Fibroblast of lung (primary cell): ENCODE data around the gene QSOX2. TPM values are rescaled to one million over a fixed set of nuclear protein-coding genes. Genes with fewer than 3 reads are reported as not detected.

Experiments
- DNase-seq, 2 donors: peaks; one replicate each; pipeline versions ENCODE4 v3.0.0 to v3.0.0-alpha.2; 2010; ENCODE audit warnings: low read depth in 2 of 2
- H2AFZ ChIP-seq: 2 replicates; pipeline ENCODE4 v1.5.1; 2012; ENCODE audit warnings: low read length, control low read depth, inconsistent platforms
- H3K27ac ChIP-seq: 2 replicates; pipeline ENCODE4 v1.5.1; 2011; ENCODE audit warnings: low read length, control low read depth; ENCODE audit not compliant: insufficient read depth
- H3K27me3 ChIP-seq: 2 replicates; pipeline ENCODE4 v1.5.1; 2011; ENCODE audit warnings: mild to moderate bottlenecking, low read length; ENCODE audit not compliant: control insufficient read depth, insufficient read depth
- H3K36me3 ChIP-seq: 2 replicates; pipeline ENCODE4 v1.5.1; 2011; ENCODE audit warnings: low read length; ENCODE audit not compliant: control insufficient read depth, insufficient read depth
- H3K4me1 ChIP-seq: 2 replicates; pipeline ENCODE4 v1.5.1; 2011; ENCODE audit warnings: low read length; ENCODE audit not compliant: control insufficient read depth, insufficient read depth; ENCODE audit errors: extremely low read depth
- H3K4me2 ChIP-seq: 2 replicates; pipeline ENCODE4 v1.5.1; 2011; ENCODE audit warnings: low read length, control low read depth; ENCODE audit not compliant: insufficient read depth; ENCODE audit errors: extremely low read depth
- H3K4me3 ChIP-seq, 4 experiments: fragments of 200-600 bp in 1 of 4; sonication (generic) in 1 of 4; replicated peaks in 1 of 4; 2 replicates each; pipeline ENCODE4 v1.5.1; 2011 to 2016; ENCODE audit warnings: low read length in 4 of 4, low read depth in 3 of 4, mild to moderate bottlenecking in 3 of 4, control low read depth in 2 of 4, inconsistent platforms in 1 of 4, mixed read lengths in 1 of 4; ENCODE audit not compliant: insufficient read depth in 1 of 4; ENCODE audit errors: control extremely low read depth in 1 of 4
- H3K79me2 ChIP-seq: 2 replicates; pipeline ENCODE4 v1.5.1; 2012; ENCODE audit warnings: mild to moderate bottlenecking, low read length, inconsistent platforms; ENCODE audit not compliant: control insufficient read depth, insufficient read depth
- H3K9ac ChIP-seq: 2 replicates; pipeline ENCODE4 v1.5.1; 2011; ENCODE audit warnings: mild to moderate bottlenecking, low read length, control low read depth; ENCODE audit not compliant: insufficient read depth
- H3K9me3 ChIP-seq: 2 replicates; pipeline ENCODE4 v1.5.1; 2012; ENCODE audit warnings: low read depth, low read length; ENCODE audit not compliant: control insufficient read depth, insufficient read depth
- H4K20me1 ChIP-seq: 2 replicates; pipeline ENCODE4 v1.5.1; 2011; ENCODE audit warnings: low read length; ENCODE audit not compliant: control insufficient read depth, insufficient read depth; ENCODE audit errors: extremely low read depth
- EZH2 ChIP-seq: IDR thresholded peaks from 2 replicates; pipeline ENCODE4 v1.5.1; 2012; ENCODE audit warnings: low read length, control low read depth, mild to moderate bottlenecking; ENCODE audit errors: missing control alignments
- polyA plus RNA-seq, 2 donors: library from polyadenylated mRNA; depleted of rRNA in 1 of 2; stranded (reverse) in 1 of 2; unstranded in 1 of 2; fragments of >200 nt; gene quantifications; 2 replicates each; pipeline ENCODE4 v1.2.1, GENCODE V29; 2011 to 2012; ENCODE audit warnings: missing spikeins in 1 of 2
- total RNA-seq: library from RNA; depleted of rRNA; stranded (reverse); fragments of >200 nt; gene quantifications from 2 replicates; pipeline ENCODE4 v1.2.1, GENCODE V29; 2014
- TF ChIP-seq, protein P1 (sequence below), 2 donors: IDR thresholded peaks in 1 of 2; conservative IDR thresholded peaks in 1 of 2; 1 replicate in 1 of 2; 2 replicates in 1 of 2; pipeline ENCODE4 v1.5.1; 2011 to 2012; ENCODE audit warnings: low read length in 2 of 2, control low read depth in 1 of 2, inconsistent platforms in 1 of 2, low read depth in 1 of 2, mild to moderate bottlenecking in 1 of 2

QSOX2 gene
- total and polyA plus RNA-seq, 2 donors (not counting 1 experiment from before 2014, with no cell fraction given): 7.8 to 13.2 TPM

- DNase-seq: no peak
Observed at GRCh38 chr9:136251264-136252115, 5.9 kb upstream of the QSOX2 start.

DNA sequence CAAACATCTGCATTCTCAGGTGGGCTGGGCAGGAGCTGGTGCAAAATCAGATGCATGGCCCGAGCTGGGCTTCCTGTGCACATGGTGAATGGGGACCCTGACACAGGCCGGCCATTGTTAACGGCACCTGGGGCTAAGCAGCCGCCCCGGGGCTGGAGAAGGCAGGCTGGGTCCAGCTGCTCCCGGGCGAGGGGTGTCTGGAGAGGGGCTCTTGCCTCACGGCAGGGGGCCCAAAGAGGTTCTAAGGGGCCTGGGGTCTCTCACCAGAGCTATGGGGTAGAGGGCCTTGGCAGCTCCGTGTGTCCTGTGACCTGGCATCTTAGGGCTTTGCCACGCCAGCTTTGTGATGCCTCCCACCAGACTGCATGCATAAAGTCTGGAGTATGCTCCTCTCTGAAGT is 5.1 kb upstream of the QSOX2 start:
- H3K9me3 ChIP-seq: no peaks in the 10 kb centered on the region
- no peak for DNase-seq
- no peak overlapping the region for H3K27ac ChIP-seq
- peaks cover 13% of the 10 kb centered on the region for H3K27me3 ChIP-seq
- no peaks in the 10 kb centered on the region for H4K20me1 ChIP-seq
- no peak overlapping the region for H2AFZ ChIP-seq
- H3K36me3 ChIP-seq: no peaks in the 10 kb centered on the region
- no peak overlapping the region for H3K9ac ChIP-seq
- H3K4me2 ChIP-seq: no peak overlapping the region
- H3K4me3 ChIP-seq: no peak overlapping the region
- TF ChIP-seq, protein P1, sequence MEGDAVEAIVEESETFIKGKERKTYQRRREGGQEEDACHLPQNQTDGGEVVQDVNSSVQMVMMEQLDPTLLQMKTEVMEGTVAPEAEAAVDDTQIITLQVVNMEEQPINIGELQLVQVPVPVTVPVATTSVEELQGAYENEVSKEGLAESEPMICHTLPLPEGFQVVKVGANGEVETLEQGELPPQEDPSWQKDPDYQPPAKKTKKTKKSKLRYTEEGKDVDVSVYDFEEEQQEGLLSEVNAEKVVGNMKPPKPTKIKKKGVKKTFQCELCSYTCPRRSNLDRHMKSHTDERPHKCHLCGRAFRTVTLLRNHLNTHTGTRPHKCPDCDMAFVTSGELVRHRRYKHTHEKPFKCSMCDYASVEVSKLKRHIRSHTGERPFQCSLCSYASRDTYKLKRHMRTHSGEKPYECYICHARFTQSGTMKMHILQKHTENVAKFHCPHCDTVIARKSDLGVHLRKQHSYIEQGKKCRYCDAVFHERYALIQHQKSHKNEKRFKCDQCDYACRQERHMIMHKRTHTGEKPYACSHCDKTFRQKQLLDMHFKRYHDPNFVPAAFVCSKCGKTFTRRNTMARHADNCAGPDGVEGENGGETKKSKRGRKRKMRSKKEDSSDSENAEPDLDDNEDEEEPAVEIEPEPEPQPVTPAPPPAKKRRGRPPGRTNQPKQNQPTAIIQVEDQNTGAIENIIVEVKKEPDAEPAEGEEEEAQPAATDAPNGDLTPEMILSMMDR (conservative IDR thresholded peaks at IDR 0.05 in 1 of 2, IDR thresholded peaks at IDR 0.05 in 1 of 2; ENCODE audit: low read depth in 1 of 2, low read length in 2 of 2): no peak
- no peak for TF ChIP-seq EZH2
- H3K4me1 ChIP-seq: peaks cover 2% of the 10 kb centered on the region
- no peaks in the 10 kb centered on the region for H3K79me2 ChIP-seq

More at GRCh38 chr9:136251264-136252115, 5.9 kb upstream of the QSOX2 start:
- Histone ChIP-seq H3K79me2 (no peaks in the 10 kb centered on the region), H3K27me3 (peaks cover 13% of the 10 kb centered on the region), H3K4me3 (no peak overlapping the region), H3K9ac (no peak overlapping the region), H3K4me2 (no peak overlapping the region), H2AFZ (no peak overlapping the region), H3K36me3 (no peaks in the 10 kb centered on the region), H3K4me1 (peaks cover 2% of the 10 kb centered on the region), H4K20me1 (no peaks in the 10 kb centered on the region), H3K27ac (no peak overlapping the region), H3K9me3 (no peaks in the 10 kb centered on the region)
- no peak for TF ChIP-seq EZH2
- TF ChIP-seq, protein P1 (conservative IDR thresholded peaks at IDR 0.05 in 1 of 2, IDR thresholded peaks at IDR 0.05 in 1 of 2; ENCODE audit: low read depth in 1 of 2, low read length in 2 of 2): no peak

DNA sequence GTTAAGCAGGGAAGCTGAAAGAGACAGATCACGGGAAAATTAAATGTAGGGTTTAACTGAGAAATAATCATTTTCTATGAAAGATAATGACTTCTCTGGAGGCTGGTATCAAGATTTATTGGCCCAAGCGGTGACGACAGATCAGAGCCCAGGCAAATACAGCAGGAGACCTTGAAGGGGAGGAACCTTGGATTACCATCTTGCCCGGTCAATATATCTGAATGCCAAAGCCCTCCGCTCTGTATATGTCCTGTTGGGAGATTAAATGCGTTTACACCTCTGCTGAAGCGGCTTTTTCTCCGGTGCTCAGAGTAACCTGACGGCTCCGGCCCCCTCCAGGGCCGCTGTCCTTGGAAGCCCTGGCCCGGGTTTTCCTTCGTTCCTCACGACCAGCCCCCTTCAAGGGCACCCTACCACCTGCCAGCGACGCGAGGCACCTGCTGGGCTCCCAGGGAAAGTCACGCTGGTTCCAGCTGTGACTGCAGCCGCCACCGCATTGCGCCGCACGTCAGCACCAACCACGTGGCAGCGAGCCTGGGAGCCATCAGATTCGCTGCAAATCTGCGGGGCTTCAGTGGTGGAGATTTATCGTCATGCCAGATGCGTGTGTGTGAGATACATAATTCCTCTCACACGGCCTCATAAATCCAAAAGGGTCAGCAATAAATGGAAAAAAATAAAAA is 4.4 kb upstream of the QSOX2 start:
- Histone ChIP-seq H3K79me2 (peaks cover 1% of the 10 kb centered on the region), H3K4me2 (no peak overlapping the region), H3K4me3 (no peak overlapping the region), H3K27me3 (peaks cover 13% of the 10 kb centered on the region), H4K20me1 (no peaks in the 10 kb centered on the region), H2AFZ (no peak overlapping the region), H3K36me3 (no peaks in the 10 kb centered on the region), H3K4me1 (no peaks in the 10 kb centered on the region), H3K27ac (no peak overlapping the region), H3K9ac (no peak overlapping the region), H3K9me3 (no peaks in the 10 kb centered on the region)
- no peak for DNase-seq
- TF ChIP-seq, protein P1 (conservative IDR thresholded peaks at IDR 0.05 in 1 of 2, IDR thresholded peaks at IDR 0.05 in 1 of 2; ENCODE audit: low read depth in 1 of 2, low read length in 2 of 2): no peak
- no peak for TF ChIP-seq EZH2
